CD14-positive monocyte (primary cell): ENCODE results near the gene RAF1. TPM values are rescaled to one million over a fixed set of nuclear protein-coding genes. Genes with fewer than 3 reads are reported as not detected.
A peak's percentile ranks its signal among the peaks of the same experiment; 100 is the strongest.

ENCODE experiments used
- DNase-seq, 3 donors: peaks; one replicate each; pipeline ENCODE4 v3.0.0-alpha.2; 2011 to 2022
- H2AFZ ChIP-seq: 2 replicates; pipeline ENCODE4 v1.6.0; 2012; ENCODE audit warnings: mild to moderate bottlenecking, low read depth, low read length, inconsistent platforms; ENCODE audit not compliant: insufficient read depth, poor library complexity, severe bottlenecking
- H3K27ac ChIP-seq, 2 donors: 1 replicate in 1 of 2; 2 replicates in 1 of 2; pipeline ENCODE4 v1.5.1; 2012 to 2013; ENCODE audit warnings: low read length in 2 of 2, control low read depth in 1 of 2, inconsistent platforms in 1 of 2, low read depth in 1 of 2, mild to moderate bottlenecking in 1 of 2
- H3K27me3 ChIP-seq, 2 donors: one replicate each; pipeline versions ENCODE4 v1.6.0 to v1.6.1; 2011 to 2013; ENCODE audit warnings: low read length in 2 of 2; ENCODE audit not compliant: control insufficient read depth in 2 of 2, insufficient read depth in 2 of 2
- H3K36me3 ChIP-seq, 2 donors: replicated peaks in 1 of 2; 1 replicate in 1 of 2; 2 replicates in 1 of 2; pipeline versions ENCODE4 v1.5.1 to v1.6.1; 2012 to 2013; ENCODE audit warnings: low read length in 2 of 2, control low read depth in 1 of 2, inconsistent platforms in 1 of 2, mild to moderate bottlenecking in 1 of 2; ENCODE audit not compliant: insufficient read depth in 2 of 2, control insufficient read depth in 1 of 2
- H3K4me1 ChIP-seq, 2 donors: 1 replicate in 1 of 2; 2 replicates in 1 of 2; pipeline versions ENCODE4 v1.5.1 to v1.6.1; 2012 to 2013; ENCODE audit warnings: low read length in 2 of 2, control low read depth in 1 of 2, inconsistent platforms in 1 of 2, mild to moderate bottlenecking in 1 of 2, moderate library complexity in 1 of 2; ENCODE audit not compliant: insufficient read depth in 2 of 2, control insufficient read depth in 1 of 2
- H3K4me2 ChIP-seq: replicated peaks from 2 replicates; pipeline ENCODE3; 2012; ENCODE audit warnings: low read length, moderate library complexity, mild to moderate bottlenecking; ENCODE audit not compliant: poor library complexity, severe bottlenecking; ENCODE audit errors: extremely low read depth
- H3K4me3 ChIP-seq, 3 experiments: fragments of 200-600 bp in 1 of 3; sonication (generic) in 1 of 3; replicated peaks in 1 of 3; 1 replicate in 2 of 3; 2 replicates in 1 of 3; pipeline ENCODE4 v1.5.1; 2011 to 2013; ENCODE audit warnings: low read length in 3 of 3, mild to moderate bottlenecking in 3 of 3, control low read depth in 2 of 3, low read depth in 2 of 3, inconsistent platforms in 1 of 3, moderate library complexity in 1 of 3
- H3K79me2 ChIP-seq: 2 replicates; pipeline ENCODE4 v1.6.0; 2012; ENCODE audit warnings: mild to moderate bottlenecking, control low read depth, inconsistent platforms, low read length, moderate library complexity; ENCODE audit not compliant: insufficient read depth
- H3K9ac ChIP-seq: 2 replicates; pipeline ENCODE4 v1.6.0; 2017; ENCODE audit warnings: low read length, mild to moderate bottlenecking; ENCODE audit not compliant: insufficient read depth, poor library complexity, severe bottlenecking
- H3K9me3 ChIP-seq, 2 donors: replicated peaks in 1 of 2; 1 replicate in 1 of 2; 2 replicates in 1 of 2; pipeline versions ENCODE4 v1.5.1 to v1.6.1; 2012 to 2013; ENCODE audit warnings: low read length in 2 of 2, control low read depth in 1 of 2; ENCODE audit not compliant: control insufficient read depth in 1 of 2, insufficient read depth in 1 of 2
- H4K20me1 ChIP-seq: 2 replicates; pipeline ENCODE4 v1.6.0; 2012; ENCODE audit warnings: mild to moderate bottlenecking, low read length, control low read depth, moderate library complexity; ENCODE audit not compliant: insufficient read depth
- H3K27ac Mint-ChIP-seq, 7 donors: one replicate each; pipeline ENCODE4 v1.8.0; 2020; ENCODE audit warnings: mild to moderate bottlenecking in 7 of 7, mixed read lengths in 7 of 7, moderate library complexity in 6 of 7, inconsistent platforms in 2 of 7
- H3K27me3 Mint-ChIP-seq, 3 donors: one replicate each; pipeline ENCODE4 v1.8.0; 2021 to 2022; ENCODE audit warnings: low read depth in 3 of 3, mild to moderate bottlenecking in 3 of 3, mixed read lengths in 3 of 3, moderate library complexity in 3 of 3, inconsistent platforms in 1 of 3
- H3K36me3 Mint-ChIP-seq, 2 donors: one replicate each; pipeline ENCODE4 v1.8.0; 2020; ENCODE audit warnings: mixed read lengths in 2 of 2, inconsistent platforms in 1 of 2, mild to moderate bottlenecking in 1 of 2
- H3K4me1 Mint-ChIP-seq: one replicate; pipeline ENCODE4 v1.8.0; 2020; ENCODE audit warnings: mild to moderate bottlenecking, mixed read lengths
- H3K4me3 Mint-ChIP-seq, 2 donors: one replicate each; pipeline ENCODE4 v1.8.0; 2020; ENCODE audit warnings: mild to moderate bottlenecking in 2 of 2, mixed read lengths in 2 of 2, moderate library complexity in 1 of 2
- H3K9me3 Mint-ChIP-seq, 7 donors: one replicate each; pipeline ENCODE4 v1.8.0; 2020 to 2022; ENCODE audit warnings: mixed read lengths in 7 of 7, mild to moderate bottlenecking in 6 of 7, moderate library complexity in 6 of 7, inconsistent platforms in 2 of 7
- WGBS: methylation state at CpG from one replicate; pipeline ENCODE4 v1.1.5; 2013; ENCODE audit warnings: missing lambda C conversion rate; ENCODE audit not compliant: insufficient coverage; 5-methylcytosine and 5-hydroxymethylcytosine counted together
- intact Hi-C, 2 donors: fragments of 100-400 bp; cut with micrococcal nuclease; formaldehyde crosslinking; loops; one replicate each; pipeline versions ENCODE4 v1.15.0 to v1.15.1; 2023
- polyA plus RNA-seq, 3 donors: library from polyadenylated mRNA; depleted of rRNA in 1 of 3; unstranded in 2 of 3; stranded (reverse) in 1 of 3; fragments of 300-500 nt in 2 of 3; fragments of >200 nt in 1 of 3; fragmentation: Illumina TruSeq in 2 of 3; gene quantifications; 1 replicate in 2 of 3; 2 replicates in 1 of 3; pipeline ENCODE4 v1.2.3, GENCODE V29; 2012 to 2021
- TF ChIP-seq, protein P1 (sequence below): fragments of 200-600 bp; IDR thresholded peaks from one replicate; pipeline ENCODE4 v1.8.0; 2022; ENCODE audit warnings: antibody characterized with exemption, mild to moderate bottlenecking

Gene RAF1
- polyA plus RNA-seq, 3 donors, result 73.0 to 181 (median 79.5) TPM

- peaks cover 9% of the 10 kb centered on the region for H3K79me2 ChIP-seq
- H3K27me3 Mint-ChIP-seq, result no peaks in the 10 kb centered on the region
- peaks cover 89% of the 10 kb centered on the region for H4K20me1 ChIP-seq
- H3K9me3 ChIP-seq, result no peaks in the 10 kb centered on the region
- TF ChIP-seq, protein P1, sequence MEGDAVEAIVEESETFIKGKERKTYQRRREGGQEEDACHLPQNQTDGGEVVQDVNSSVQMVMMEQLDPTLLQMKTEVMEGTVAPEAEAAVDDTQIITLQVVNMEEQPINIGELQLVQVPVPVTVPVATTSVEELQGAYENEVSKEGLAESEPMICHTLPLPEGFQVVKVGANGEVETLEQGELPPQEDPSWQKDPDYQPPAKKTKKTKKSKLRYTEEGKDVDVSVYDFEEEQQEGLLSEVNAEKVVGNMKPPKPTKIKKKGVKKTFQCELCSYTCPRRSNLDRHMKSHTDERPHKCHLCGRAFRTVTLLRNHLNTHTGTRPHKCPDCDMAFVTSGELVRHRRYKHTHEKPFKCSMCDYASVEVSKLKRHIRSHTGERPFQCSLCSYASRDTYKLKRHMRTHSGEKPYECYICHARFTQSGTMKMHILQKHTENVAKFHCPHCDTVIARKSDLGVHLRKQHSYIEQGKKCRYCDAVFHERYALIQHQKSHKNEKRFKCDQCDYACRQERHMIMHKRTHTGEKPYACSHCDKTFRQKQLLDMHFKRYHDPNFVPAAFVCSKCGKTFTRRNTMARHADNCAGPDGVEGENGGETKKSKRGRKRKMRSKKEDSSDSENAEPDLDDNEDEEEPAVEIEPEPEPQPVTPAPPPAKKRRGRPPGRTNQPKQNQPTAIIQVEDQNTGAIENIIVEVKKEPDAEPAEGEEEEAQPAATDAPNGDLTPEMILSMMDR, result no peak
- no peak for DNase-seq
- peaks cover 0 to 1% (median 0%) of the 10 kb centered on the region in 7 donors for H3K9me3 Mint-ChIP-seq
- H3K4me3 Mint-ChIP-seq, result no peak overlapping the region
- H2AFZ ChIP-seq, result no peak overlapping the region
- peaks cover 90 to 95% of the 10 kb centered on the region in 2 donors for H3K36me3 ChIP-seq
- peaks cover 15% of the 10 kb centered on the region for H3K4me1 Mint-ChIP-seq
- H3K36me3 Mint-ChIP-seq, result peaks cover 81 to 87% of the 10 kb centered on the region in 2 donors
- intact Hi-C loops, result no loop called here
- H3K9ac ChIP-seq, result no peak overlapping the region
- no peak overlapping the region for H3K4me2 ChIP-seq
- WGBS, result no CpG with 5 or more reads among the region's 3 CpGs
- H3K4me1 ChIP-seq, result peaks cover 13 to 15% of the 10 kb centered on the region in 2 donors
- peak overlapping the region in 1 of 7 donors; percentile 46 for H3K27ac Mint-ChIP-seq
- H3K27ac ChIP-seq, result peak overlapping the region in 1 of 2 donors; percentile 45
- no peaks in the 10 kb centered on the region for H3K27me3 ChIP-seq
- no peak overlapping the region for H3K4me3 ChIP-seq
Measured at GRCh38 chr3:12586403-12586802, 77.5 kb downstream of the RAF1 start.

DNA sequence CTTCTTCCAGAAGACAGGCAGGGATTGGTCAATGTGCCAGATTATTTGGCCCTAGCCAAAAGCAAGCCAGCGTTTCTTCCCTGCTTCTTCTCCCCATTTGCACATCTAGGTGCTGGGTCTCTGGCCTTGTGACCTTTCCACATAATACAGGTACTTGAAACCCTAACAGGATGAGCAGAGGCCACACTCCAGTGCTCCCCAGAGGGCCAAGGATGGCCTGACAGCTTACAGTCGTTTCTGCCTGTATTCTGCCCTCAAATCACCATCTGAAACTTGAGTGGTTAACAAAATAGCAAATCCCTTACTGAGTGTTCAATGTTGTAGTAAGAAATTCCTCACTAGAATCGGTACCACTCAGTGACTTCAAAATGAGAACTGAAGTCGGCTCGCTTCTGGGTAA is 77.9 kb downstream of the RAF1 start:
- H3K27ac ChIP-seq, result peak overlapping the region in 1 of 2 donors; percentile 45
- no peak overlapping the region for H3K4me3 Mint-ChIP-seq
- peak overlapping the region in 3 of 7 donors; percentile 4 to 64 (median 37) for H3K27ac Mint-ChIP-seq
- no peak for DNase-seq
- WGBS, result 100% methylated on average over 1 of the region's 5 CpGs
- no peaks in the 10 kb centered on the region for H3K27me3 ChIP-seq
- H2AFZ ChIP-seq, result no peak overlapping the region
- no peaks in the 10 kb centered on the region for H3K27me3 Mint-ChIP-seq
- H3K36me3 ChIP-seq, result peaks cover 90 to 95% of the 10 kb centered on the region in 2 donors
- H3K9me3 Mint-ChIP-seq, result peaks cover 0 to 1% (median 0%) of the 10 kb centered on the region in 7 donors
- no peaks in the 10 kb centered on the region for H3K9me3 ChIP-seq
- H4K20me1 ChIP-seq, result peaks cover 89% of the 10 kb centered on the region
- peaks cover 9% of the 10 kb centered on the region for H3K79me2 ChIP-seq
- intact Hi-C loops, result no loop called here
- H3K4me2 ChIP-seq, result no peak overlapping the region
- H3K4me1 Mint-ChIP-seq, result peaks cover 10% of the 10 kb centered on the region
- H3K36me3 Mint-ChIP-seq, result peaks cover 80 to 87% of the 10 kb centered on the region in 2 donors
- TF ChIP-seq, protein P1, result no peak
- peaks cover 12 to 15% of the 10 kb centered on the region in 2 donors for H3K4me1 ChIP-seq
- no peak overlapping the region for H3K9ac ChIP-seq
- no peak overlapping the region for H3K4me3 ChIP-seq
